HepG2 (cell line): ENCODE data around the gene PPP1R16B. TPM values are rescaled to one million over a fixed set of nuclear protein-coding genes. Genes with fewer than 3 reads are reported as not detected.

Source experiments
- ELF4 ChIP-seq: sonication (generic); formaldehyde crosslinking; IDR thresholded peaks from 2 replicates; pipeline ENCODE4 v1.5.0; 2020; ENCODE audit warnings: missing genetic modification reagents, mild to moderate bottlenecking, moderate library complexity, borderline replicate concordance
- FOXC1 ChIP-seq: sonication (generic); formaldehyde crosslinking; IDR thresholded peaks from 2 replicates; pipeline ENCODE4 v1.8.0; 2022; ENCODE audit warnings: mild to moderate bottlenecking, missing genetic modification reagents, borderline replicate concordance
- IRF9 ChIP-seq: sonication (generic); formaldehyde crosslinking; IDR thresholded peaks from 2 replicates; pipeline ENCODE4 v1.8.0; 2022; ENCODE audit warnings: missing genetic modification reagents, mild to moderate bottlenecking, borderline replicate concordance
- JARID2 ChIP-seq: sonication (generic); formaldehyde crosslinking; IDR thresholded peaks from 2 replicates; pipeline ENCODE4 v1.8.1; 2023; ENCODE audit warnings: missing genetic modification reagents, inconsistent platforms; ENCODE audit not compliant: insufficient replicate concordance
- JUNB ChIP-seq: sonication (generic); formaldehyde crosslinking; IDR thresholded peaks from 2 replicates; pipeline ENCODE4 v1.8.0; 2022; ENCODE audit warnings: missing genetic modification reagents, mild to moderate bottlenecking, borderline replicate concordance
- KMT2A ChIP-seq: sonication (generic); formaldehyde crosslinking; IDR thresholded peaks from 2 replicates; pipeline ENCODE4 v1.4.0; 2020; ENCODE audit warnings: missing genetic modification reagents
- NFE2L1 ChIP-seq: sonication (generic); formaldehyde crosslinking; IDR thresholded peaks from 2 replicates; pipeline ENCODE4 v1.4.0; 2020; ENCODE audit warnings: missing genetic modification reagents, mild to moderate bottlenecking, borderline replicate concordance
- NFKB2 ChIP-seq: sonication (generic); formaldehyde crosslinking; IDR thresholded peaks from 2 replicates; pipeline ENCODE4 v1.4.0; 2020; ENCODE audit warnings: missing genetic modification reagents, borderline replicate concordance
- SMARCC2 ChIP-seq: fragments of 450-650 bp; IDR thresholded peaks from 2 replicates; pipeline ENCODE4 v1.6.1; 2017; ENCODE audit warnings: antibody characterized with exemption, mild to moderate bottlenecking
- TBP ChIP-seq: sonication (generic); formaldehyde crosslinking; IDR thresholded peaks from 2 replicates; pipeline ENCODE4 v1.5.0; 2020; ENCODE audit warnings: missing genetic modification reagents
- TERF1 ChIP-seq: sonication (generic); formaldehyde crosslinking; IDR thresholded peaks from 2 replicates; pipeline ENCODE4 v1.8.0; 2022; ENCODE audit warnings: mild to moderate bottlenecking, missing genetic modification reagents, moderate library complexity
- TRIM24 ChIP-seq: sonication (generic); formaldehyde crosslinking; IDR thresholded peaks from 2 replicates; pipeline ENCODE4 v1.8.0; 2022; ENCODE audit warnings: mild to moderate bottlenecking, missing genetic modification reagents
- ZBTB33 ChIP-seq: sonication (generic); formaldehyde crosslinking; IDR thresholded peaks from 2 replicates; pipeline ENCODE4 v1.4.0; 2020; ENCODE audit warnings: missing genetic modification reagents
- ZNF329 ChIP-seq: sonication (generic); formaldehyde crosslinking; IDR thresholded peaks from 2 replicates; pipeline ENCODE4 v1.9.0; 2021; ENCODE audit warnings: low read depth, mild to moderate bottlenecking, missing genetic modification reagents
- ZNF382 ChIP-seq: sonication (generic); formaldehyde crosslinking; IDR thresholded peaks from 2 replicates; pipeline ENCODE4 v1.5.0; 2020; ENCODE audit warnings: missing genetic modification reagents, mild to moderate bottlenecking, borderline replicate concordance
- ZNF430 ChIP-seq: sonication (generic); formaldehyde crosslinking; IDR thresholded peaks from 2 replicates; pipeline ENCODE4 v1.9.0; 2021; ENCODE audit warnings: mild to moderate bottlenecking, missing genetic modification reagents
- ZNF761 ChIP-seq: sonication (generic); formaldehyde crosslinking; conservative IDR thresholded peaks from 2 replicates; pipeline ENCODE4 v1.4.0; 2020; ENCODE audit warnings: mild to moderate bottlenecking, missing genetic modification reagents
- ZNF883 ChIP-seq: sonication (generic); formaldehyde crosslinking; IDR thresholded peaks from 2 replicates; pipeline ENCODE4 v1.5.1; 2020; ENCODE audit warnings: mild to moderate bottlenecking, missing genetic modification reagents; ENCODE audit errors: not compliant biosample characterization
- polyA plus RNA-seq, 8 experiments: library from polyadenylated mRNA; depleted of rRNA in 3 of 8; stranded (reverse) in 7 of 8; unstranded in 1 of 8; fragments of >200 nt; fragmentation: Illumina TruSeq in 4 of 8; extraction: Trizol in 4 of 8; gene quantifications; 2 replicates each; pipeline versions ENCODE4 v1.2.1 to v1.2.3, GENCODE V29; 2011 to 2016; ENCODE audit warnings: low read depth in 4 of 8, missing spikeins in 1 of 8, mixed read lengths in 1 of 8; ENCODE audit not compliant: insufficient read depth in 1 of 8
- total RNA-seq, 5 experiments: library from RNA; depleted of rRNA; stranded (reverse); fragments of >200 nt; fragmentation: Illumina TruSeq; extraction: Trizol; gene quantifications; 2 replicates each; pipeline ENCODE4 v1.2.3, GENCODE V29; 2016; ENCODE audit warnings: low read depth in 1 of 5
- TF ChIP-seq, protein P1 (sequence below): IDR thresholded peaks from 2 replicates; pipeline ENCODE4 v1.6.1; 2016; ENCODE audit warnings: missing biosample characterization, missing genetic modification reagents, low read depth
- TF ChIP-seq, protein P2 (sequence below): sonication (generic); formaldehyde crosslinking; IDR thresholded peaks from 2 replicates; pipeline ENCODE4 v1.4.0; 2020; ENCODE audit warnings: missing genetic modification reagents, borderline replicate concordance

Gene PPP1R16B
- total and polyA plus RNA-seq, 2 of the 13 experiments (the other 11 are each of a cell fraction or from before 2014, with no cell fraction given), result 0.02 to 0.11 TPM

DNA sequence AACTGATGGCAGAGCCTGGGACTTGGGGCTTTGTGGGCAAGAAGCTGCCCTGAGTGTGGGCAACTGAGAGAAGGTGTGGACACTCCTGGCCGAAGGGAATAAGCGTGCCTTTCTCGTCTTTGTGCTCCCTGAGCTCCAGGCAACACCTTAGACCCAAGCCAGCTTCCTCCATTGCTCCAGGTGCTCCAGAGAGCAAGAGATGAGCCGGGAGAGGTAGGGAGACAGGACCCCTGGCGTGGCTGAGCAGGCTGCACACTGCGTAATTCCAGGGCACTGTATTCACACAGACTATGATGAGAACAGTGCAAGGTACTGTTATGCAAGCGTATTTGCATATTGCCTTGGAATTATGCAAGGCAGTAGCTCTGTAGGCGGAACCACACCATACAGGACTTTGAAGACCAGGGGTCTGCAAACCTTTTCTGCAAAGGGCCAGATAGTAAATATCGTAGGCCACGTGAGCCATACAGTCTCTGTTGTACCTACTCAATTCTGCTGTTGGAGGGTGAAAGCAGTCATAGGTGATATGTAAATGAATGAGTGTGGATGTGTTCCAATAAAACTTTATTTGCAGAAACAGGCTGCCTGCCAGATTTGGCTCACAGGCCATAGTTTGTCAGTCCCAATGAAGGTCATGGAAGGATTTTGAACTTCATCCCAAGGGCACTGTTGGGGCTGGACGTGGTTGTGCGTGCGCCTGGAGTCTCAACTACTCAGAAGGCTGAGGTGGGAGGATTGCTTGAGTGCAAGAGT, 78.7 kb downstream of the PPP1R16B start (continued):
- TF ChIP-seq, protein P1, sequence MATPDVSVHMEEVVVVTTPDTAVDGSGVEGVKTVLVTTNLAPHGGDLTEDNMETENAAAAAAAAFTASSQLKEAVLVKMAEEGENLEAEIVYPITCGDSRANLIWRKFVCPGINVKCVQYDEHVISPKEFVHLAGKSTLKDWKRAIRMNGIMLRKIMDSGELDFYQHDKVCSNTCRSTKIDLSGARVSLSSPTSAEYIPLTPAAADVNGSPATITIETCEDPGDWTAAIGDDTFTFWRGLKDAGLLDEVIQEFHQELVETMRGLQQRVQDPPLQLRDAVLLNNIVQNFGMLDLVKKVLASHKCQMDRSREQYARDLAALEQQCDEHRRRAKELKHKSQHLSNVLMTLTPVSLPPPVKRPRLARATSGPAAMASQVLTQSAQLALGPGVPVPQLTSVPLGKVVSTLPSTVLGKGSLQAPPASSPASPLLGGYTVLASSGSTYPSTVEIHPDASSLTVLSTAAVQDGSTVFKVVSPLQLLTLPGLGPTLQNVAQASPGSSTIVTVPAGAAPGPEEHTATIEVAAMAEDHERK (CRISPR knock-in tag), result no peak
- TF ChIP-seq KMT2A (CRISPR knock-in tag) (0 out of 2 replicates have a peak, but pooled peaks have one; percentile 22), ZNF430 (CRISPR knock-in tag) (0 out of 2 replicates have a peak, but pooled peaks have one; percentile 26), JARID2 (CRISPR knock-in tag) (no peak), ZNF329 (CRISPR knock-in tag) (no peak), SMARCC2 (no peak), TBP (CRISPR knock-in tag) (no peak), NFE2L1 (CRISPR knock-in tag) (no peak), IRF9 (CRISPR knock-in tag) (no peak), ZNF761 (CRISPR knock-in tag) (no peak), TRIM24 (CRISPR knock-in tag) (peak; percentile 58; the same call in 1 of the 2 replicates), NFKB2 (CRISPR knock-in tag) (no peak), JUNB (CRISPR knock-in tag) (no peak), ELF4 (CRISPR knock-in tag) (no peak), TERF1 (no peak), FOXC1 (peak; percentile 67; the same call in 1 of the 2 replicates), ZBTB33 (CRISPR knock-in tag) (no peak), ZNF382 (CRISPR knock-in tag) (no peak), ZNF883 (CRISPR knock-in tag) (no peak)
- TF ChIP-seq, protein P2, sequence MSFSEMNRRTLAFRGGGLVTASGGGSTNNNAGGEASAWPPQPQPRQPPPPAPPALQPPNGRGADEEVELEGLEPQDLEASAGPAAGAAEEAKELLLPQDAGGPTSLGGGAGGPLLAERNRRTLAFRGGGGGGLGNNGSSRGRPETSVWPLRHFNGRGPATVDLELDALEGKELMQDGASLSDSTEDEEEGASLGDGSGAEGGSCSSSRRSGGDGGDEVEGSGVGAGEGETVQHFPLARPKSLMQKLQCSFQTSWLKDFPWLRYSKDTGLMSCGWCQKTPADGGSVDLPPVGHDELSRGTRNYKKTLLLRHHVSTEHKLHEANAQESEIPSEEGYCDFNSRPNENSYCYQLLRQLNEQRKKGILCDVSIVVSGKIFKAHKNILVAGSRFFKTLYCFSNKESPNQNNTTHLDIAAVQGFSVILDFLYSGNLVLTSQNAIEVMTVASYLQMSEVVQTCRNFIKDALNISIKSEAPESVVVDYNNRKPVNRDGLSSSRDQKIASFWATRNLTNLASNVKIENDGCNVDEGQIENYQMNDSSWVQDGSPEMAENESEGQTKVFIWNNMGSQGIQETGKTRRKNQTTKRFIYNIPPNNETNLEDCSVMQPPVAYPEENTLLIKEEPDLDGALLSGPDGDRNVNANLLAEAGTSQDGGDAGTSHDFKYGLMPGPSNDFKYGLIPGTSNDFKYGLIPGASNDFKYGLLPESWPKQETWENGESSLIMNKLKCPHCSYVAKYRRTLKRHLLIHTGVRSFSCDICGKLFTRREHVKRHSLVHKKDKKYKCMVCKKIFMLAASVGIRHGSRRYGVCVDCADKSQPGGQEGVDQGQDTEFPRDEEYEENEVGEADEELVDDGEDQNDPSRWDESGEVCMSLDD (CRISPR knock-in tag), result no peak
